ENCODE measurements around the gene ARSK. TPM values are rescaled to one million over a fixed set of nuclear protein-coding genes. Genes with fewer than 3 reads are reported as not detected.
"Not testable (repeated sequence)": the region's sequence is repeated elsewhere in the genome, so short reads cannot be mapped to it uniquely, and the experiment has no call there.

ARSK gene
- total and polyA plus RNA-seq, 4 experiments from 2014 or later: 6.8 to 13.2 (median 8.7) TPM

GRCh38 chr5:95632942-95633341 is 78.0 kb downstream of the ARSK start:
- POLR2A ChIA-PET (ENCODE audit: partially characterized antibody): interaction anchor here (1.9 to 2.8 kb wide), 4 partner anchors 11 to 176 kb away, joined by 5 to 87 read pairs (median 24); partner anchors contain the start of genes ARSK, RFESD and SKIC3
- not testable (repeated sequence) for H3K4me3 ChIP-seq (ENCODE audit: low read length in 2 of 2); H3K36me3 ChIP-seq (ENCODE audit: insufficient read depth, low read length); H3K9me3 Mint-ChIP-seq; H3K36me3 Mint-ChIP-seq; H3K27me3 Mint-ChIP-seq; H3K9me3 ChIP-seq (ENCODE audit: control insufficient read depth in 1 of 2, low read length in 2 of 2); H3K27me3 ChIP-seq (ENCODE audit: insufficient read depth, low read length); DNase-seq; H3K27ac ChIP-seq (ENCODE audit: low read depth, low read length)
- H3K4me1 Mint-ChIP-seq: peaks cover 16 to 43% (median 26%) of the 10 kb centered on the region in 4 donors
- H3K4me3 Mint-ChIP-seq: peak overlapping the region in 1 of 8 donors; percentile 38
- CTCF ChIA-PET (ENCODE audit: partially characterized antibody): interaction anchor here (1.8 to 2.7 kb wide), 2 partner anchors 9 to 12 kb away, joined by 4 to 49 read pairs; partner anchors contain the start of gene RFESD
- H3K4me1 ChIP-seq (ENCODE audit: insufficient read depth, low read length): peaks cover 15% of the 10 kb centered on the region
- peak overlapping the region in 4 of 7 donors; percentile 60 to 96 (median 90) for H3K27ac Mint-ChIP-seq
- intact Hi-C loops (cut with micrococcal nuclease): loop anchor here (1.0 kb wide), 3 partner anchors 11 to 78 kb away; partner anchors contain the start of genes ARSK and RFESD

- intact Hi-C loops (cut with micrococcal nuclease): no loop called here
- H3K4me3 Mint-ChIP-seq: peak overlapping the region in 1 of 8 donors; percentile 69
- no peak for DNase-seq
- CTCF ChIA-PET (ENCODE audit: partially characterized antibody): interaction anchor here (3.8 kb wide), 1 partner anchor 12 kb away, joined by 37 read pairs; the partner anchor contains the start of gene RFESD
- H3K27me3 ChIP-seq (ENCODE audit: insufficient read depth, low read length): no peaks in the 10 kb centered on the region
- no peaks in the 10 kb centered on the region for H3K36me3 Mint-ChIP-seq
- peaks cover 0 to 2% (median 0%) of the 10 kb centered on the region in 8 donors for H3K9me3 Mint-ChIP-seq
- no peaks in the 10 kb centered on the region for H3K9me3 ChIP-seq (ENCODE audit: control insufficient read depth in 1 of 2, low read length in 2 of 2)
- peaks cover 4 to 8% of the 10 kb centered on the region in 2 donors for H3K27me3 Mint-ChIP-seq
- H3K4me1 Mint-ChIP-seq: peaks cover 16 to 43% (median 26%) of the 10 kb centered on the region in 4 donors
- no peak overlapping the region for H3K4me3 ChIP-seq (ENCODE audit: low read length in 2 of 2)
- peaks cover 15% of the 10 kb centered on the region for H3K4me1 ChIP-seq (ENCODE audit: insufficient read depth, low read length)
- H3K27ac ChIP-seq (ENCODE audit: low read depth, low read length): no peak overlapping the region
- H3K36me3 ChIP-seq (ENCODE audit: insufficient read depth, low read length): no peaks in the 10 kb centered on the region
- POLR2A ChIA-PET (ENCODE audit: partially characterized antibody): interaction anchor here (0.6 to 1.0 kb wide), 2 partner anchors 12 to 174 kb away, joined by 3 to 6 read pairs; no protein-coding TSS in a partner anchor
- H3K27ac Mint-ChIP-seq: peak overlapping the region in 5 of 7 donors; percentile 11 to 70 (median 39)
Observed at GRCh38 chr5:95633671-95634070, 78.8 kb downstream of the ARSK start.

- Histone ChIP-seq H3K36me3 (ENCODE audit: insufficient read depth, low read length) (no peaks in the 10 kb centered on the region), H3K27me3 (ENCODE audit: insufficient read depth, low read length) (no peaks in the 10 kb centered on the region), H3K4me1 (ENCODE audit: insufficient read depth, low read length) (peaks cover 15% of the 10 kb centered on the region), H3K9me3 (ENCODE audit: control insufficient read depth in 1 of 2, low read length in 2 of 2) (no peaks in the 10 kb centered on the region), H3K4me3 (ENCODE audit: low read length in 2 of 2) (no peak overlapping the region), H3K27ac (ENCODE audit: low read depth, low read length) (no peak overlapping the region)
- Mint-ChIP-seq H3K9me3 (peaks cover 0 to 2% (median 0%) of the 10 kb centered on the region in 8 donors), H3K27me3 (peaks cover 4 to 8% of the 10 kb centered on the region in 2 donors), H3K27ac (peak overlapping the region in 1 of 7 donors; percentile 70), H3K4me3 (no peak overlapping the region), H3K4me1 (peaks cover 16 to 43% (median 26%) of the 10 kb centered on the region in 4 donors), H3K36me3 (no peaks in the 10 kb centered on the region)
- DNase-seq: no peak
- POLR2A ChIA-PET (ENCODE audit: partially characterized antibody): interaction anchor here (1.0 kb wide), 1 partner anchor 12 kb away, joined by 6 read pairs; no protein-coding TSS in a partner anchor
- intact Hi-C loops (cut with micrococcal nuclease): no loop called here
- CTCF ChIA-PET (ENCODE audit: partially characterized antibody): interaction anchor here (3.8 kb wide), 1 partner anchor 11 kb away, joined by 37 read pairs; the partner anchor contains the start of gene RFESD
Observed at GRCh38 chr5:95634081-95634480, 79.2 kb downstream of the ARSK start.

- CTCF ChIA-PET (ENCODE audit: partially characterized antibody): no interaction called here
- peaks cover under 1 to 14% (median 5%) of the 10 kb centered on the region in 4 donors for H3K4me1 Mint-ChIP-seq
- intact Hi-C loops (cut with micrococcal nuclease): no loop called here
Observed at GRCh38 chr5:95638632-95639031, 83.7 kb downstream of the ARSK start.

GRCh38 chr5:95641741-95642220 is 86.9 kb downstream of the ARSK start:
- Mint-ChIP-seq H3K27ac (no peak overlapping the region), H3K36me3 (peaks cover 0 to under 1% of the 10 kb centered on the region in 2 donors), H3K4me3 (no peak overlapping the region), H3K27me3 (peaks cover 2 to 4% of the 10 kb centered on the region in 2 donors), H3K9me3 (no peaks in the 10 kb centered on the region), H3K4me1 (peaks cover 11 to 29% (median 16%) of the 10 kb centered on the region in 4 donors)
- no peak for DNase-seq
- Histone ChIP-seq H3K4me1 (ENCODE audit: insufficient read depth, low read length) (peaks cover 16% of the 10 kb centered on the region), H3K27me3 (ENCODE audit: insufficient read depth, low read length) (no peaks in the 10 kb centered on the region), H3K4me3 (ENCODE audit: low read length in 2 of 2) (no peak overlapping the region), H3K9me3 (ENCODE audit: control insufficient read depth in 1 of 2, low read length in 2 of 2) (no peaks in the 10 kb centered on the region), H3K27ac (ENCODE audit: low read depth, low read length) (no peak overlapping the region), H3K36me3 (ENCODE audit: insufficient read depth, low read length) (no peaks in the 10 kb centered on the region)
- intact Hi-C loops (cut with micrococcal nuclease): loop anchor here (10.0 kb wide), 2 partner anchors 1023 to 1523 kb away; partner anchors contain the start of gene CAST
- ChIA-PET POLR2A (ENCODE audit: partially characterized antibody) (interaction anchor here (0.6 kb wide), 1 partner anchor 10 kb away, joined by 3 read pairs; no protein-coding TSS in a partner anchor), CTCF (ENCODE audit: partially characterized antibody) (interaction anchor here (0.9 to 8.3 kb wide), 8 partner anchors 10 to 211 kb away, joined by 3 to 131 read pairs (median 8); no protein-coding TSS in a partner anchor)

More at GRCh38 chr5:95638632-95639031, 83.7 kb downstream of the ARSK start:
- Histone ChIP-seq H3K27me3 (ENCODE audit: insufficient read depth, low read length) (no peaks in the 10 kb centered on the region), H3K36me3 (ENCODE audit: insufficient read depth, low read length) (no peaks in the 10 kb centered on the region), H3K4me1 (ENCODE audit: insufficient read depth, low read length) (no peaks in the 10 kb centered on the region), H3K9me3 (ENCODE audit: control insufficient read depth in 1 of 2, low read length in 2 of 2) (no peaks in the 10 kb centered on the region), H3K4me3 (ENCODE audit: low read length in 2 of 2) (no peak overlapping the region), H3K27ac (ENCODE audit: low read depth, low read length) (no peak overlapping the region)
- no peak overlapping the region for H3K27ac Mint-ChIP-seq
- no peak overlapping the region for H3K4me3 Mint-ChIP-seq
- H3K36me3 Mint-ChIP-seq: no peaks in the 10 kb centered on the region
- POLR2A ChIA-PET (ENCODE audit: partially characterized antibody): no interaction called here
- peaks cover 4 to 8% of the 10 kb centered on the region in 2 donors for H3K27me3 Mint-ChIP-seq
- DNase-seq: no peak
- H3K9me3 Mint-ChIP-seq: no peaks in the 10 kb centered on the region

GRCh38 chr5:95643152-95643551 is 88.3 kb downstream of the ARSK start:
- H3K4me3 ChIP-seq (ENCODE audit: low read length in 2 of 2): no peak overlapping the region
- CTCF ChIA-PET (ENCODE audit: partially characterized antibody): interaction anchor here (0.7 to 8.3 kb wide), 13 partner anchors 8 to 959 kb away, joined by 3 to 131 read pairs (median 5); no protein-coding TSS in a partner anchor
- Mint-ChIP-seq H3K36me3 (peaks cover 0 to 1% of the 10 kb centered on the region in 2 donors), H3K9me3 (no peaks in the 10 kb centered on the region), H3K4me1 (peaks cover 15 to 33% (median 24%) of the 10 kb centered on the region in 4 donors), H3K27me3 (peaks cover 2 to 4% of the 10 kb centered on the region in 2 donors), H3K27ac (peak overlapping the region in 6 of 7 donors; percentile 20 to 73 (median 44)), H3K4me3 (no peak overlapping the region)
- H3K27ac ChIP-seq (ENCODE audit: low read depth, low read length): no peak overlapping the region
- peaks cover 26% of the 10 kb centered on the region for H3K4me1 ChIP-seq (ENCODE audit: insufficient read depth, low read length)
- DNase-seq: no peak
- H3K9me3 ChIP-seq (ENCODE audit: control insufficient read depth in 1 of 2, low read length in 2 of 2): no peaks in the 10 kb centered on the region
- no peaks in the 10 kb centered on the region for H3K36me3 ChIP-seq (ENCODE audit: insufficient read depth, low read length)
- H3K27me3 ChIP-seq (ENCODE audit: insufficient read depth, low read length): no peaks in the 10 kb centered on the region
- POLR2A ChIA-PET (ENCODE audit: partially characterized antibody): interaction anchor here (5.0 to 6.8 kb wide), 2 partner anchors 12 to 21 kb away, joined by 39 to 110 read pairs; partner anchors contain the start of gene GPR150
- intact Hi-C loops (cut with micrococcal nuclease): loop anchor here (10.0 kb wide), 2 partner anchors 1022 to 1522 kb away; partner anchors contain the start of gene CAST
